ENCODE measurements around the gene NLRC3.
"Not testable (repeated sequence)": the region's sequence is repeated elsewhere in the genome, so short reads cannot be mapped to it uniquely, and the experiment has no call there.

The NLRC3 gene

GRCh38 chr16:3514621-3515020 is 62.6 kb downstream of the NLRC3 start:
- DNase-seq (ENCODE audit: low read depth, low spot score), result no peak

GRCh38 chr16:3513892-3514583 is 63.2 kb downstream of the NLRC3 start:
- no peak for DNase-seq (ENCODE audit: low read depth, low spot score)

GRCh38 chr16:3511286-3512180 is 65.7 kb downstream of the NLRC3 start:
- DNase-seq (ENCODE audit: low read depth, low spot score), result peak; percentile 33

DNA sequence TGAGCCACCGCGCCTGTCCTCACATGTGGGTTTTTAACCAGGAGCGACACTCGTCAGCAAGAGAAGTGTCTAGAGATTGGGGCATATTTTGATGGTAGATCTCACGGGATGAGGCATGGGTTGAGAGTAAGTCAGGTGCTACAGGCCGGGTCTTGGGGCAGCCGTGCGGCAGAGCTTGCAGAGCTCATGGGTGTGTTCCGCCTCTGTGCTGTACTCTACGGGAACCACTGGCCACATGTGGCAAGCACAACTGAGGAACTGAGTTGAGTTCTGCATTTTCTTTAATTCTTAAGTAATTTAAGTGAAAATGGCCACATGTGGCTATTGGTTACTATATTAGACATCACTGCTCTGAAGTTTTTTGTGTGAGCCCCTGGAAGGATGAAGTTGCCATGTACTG is 66.8 kb downstream of the NLRC3 start:
- DNase-seq (ENCODE audit: low read depth, low spot score), result no peak

- peak; percentile 19 for DNase-seq (ENCODE audit: low read depth, low spot score)
Measured at GRCh38 chr16:3509470-3509928, 67.7 kb downstream of the NLRC3 start.

- DNase-seq (ENCODE audit: low read depth, low spot score), result no peak
Measured at GRCh38 chr16:3508736-3509135, 68.5 kb downstream of the NLRC3 start.

GRCh38 chr16:3503523-3503922 is 73.7 kb downstream of the NLRC3 start:
- DNase-seq (ENCODE audit: low read depth, low spot score), result no peak

- DNase-seq (ENCODE audit: low read depth, low spot score), result no peak
Measured at GRCh38 chr16:3501783-3502400, 75.3 kb downstream of the NLRC3 start.

GRCh38 chr16:3501412-3501761 is 75.8 kb downstream of the NLRC3 start:
- DNase-seq (ENCODE audit: low read depth, low spot score), result not testable (repeated sequence)

- no peak for DNase-seq (ENCODE audit: low read depth, low spot score)
Measured at GRCh38 chr16:3498988-3499387, 78.2 kb downstream of the NLRC3 start.

GRCh38 chr16:3497771-3498170 is 79.4 kb downstream of the NLRC3 start:
- DNase-seq (ENCODE audit: low read depth, low spot score), result no peak

DNA sequence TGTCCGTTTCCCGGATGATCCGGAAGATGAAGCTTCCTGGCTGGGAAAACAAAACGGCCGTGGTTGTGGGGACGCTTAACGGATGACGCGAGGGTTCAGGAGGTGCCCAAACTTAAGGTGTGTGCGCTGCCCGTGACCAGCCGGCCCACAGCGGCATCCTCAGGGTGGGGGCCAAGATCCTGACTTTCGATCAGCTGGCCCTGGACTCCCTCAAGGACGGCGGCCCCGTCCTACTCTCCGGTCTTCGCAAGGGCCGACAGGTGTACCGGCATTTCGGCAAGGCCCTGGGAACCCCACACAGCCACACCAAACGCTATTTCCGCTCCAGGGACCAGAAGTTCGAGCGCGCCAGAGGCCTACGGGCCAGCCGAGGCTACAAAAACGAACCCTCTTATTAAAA is 80.8 kb downstream of the NLRC3 start:
- no peak for DNase-seq (ENCODE audit: low read depth, low spot score)

- DNase-seq (ENCODE audit: low read depth, low spot score), result no peak
Measured at GRCh38 chr16:3495176-3495575, 82.0 kb downstream of the NLRC3 start, which contains the start of gene C16orf90. Gene C16orf90 (minus strand): TSS chr16:3495489. CDS start chr16:3495421, 68 bp downstream.

DNA sequence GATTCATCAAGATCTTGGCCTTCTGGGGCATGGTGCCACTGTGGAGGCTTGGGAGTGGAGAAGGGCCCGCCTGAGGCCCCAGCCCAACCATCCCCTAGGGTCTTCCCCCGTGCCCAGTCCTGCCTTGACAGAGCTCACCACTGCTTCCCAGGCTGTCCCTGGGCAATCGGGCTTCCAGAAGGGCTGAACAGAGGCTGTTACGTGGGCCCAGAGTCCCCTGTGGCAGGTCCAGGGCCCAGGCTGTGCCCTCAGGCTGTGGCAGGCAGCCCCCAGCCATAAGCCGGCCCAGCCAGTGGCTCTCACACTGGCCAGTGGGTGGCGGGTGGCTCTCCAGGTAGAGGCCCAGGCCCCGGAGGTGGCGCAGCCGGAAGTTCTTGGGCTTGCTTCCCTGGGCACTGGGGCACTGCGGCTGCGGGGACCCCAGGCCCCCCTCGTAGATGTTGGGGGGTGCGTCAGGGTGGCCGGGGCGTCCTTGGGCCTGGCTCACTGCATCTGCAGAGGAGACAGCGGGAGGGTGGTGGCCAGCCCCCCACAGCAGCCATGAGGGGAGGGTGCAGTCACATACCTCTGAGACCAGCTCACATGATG is 82.7 kb downstream of the NLRC3 start:
- DNase-seq (ENCODE audit: low read depth, low spot score), result no peak

GRCh38 chr16:3492356-3492755 is 84.8 kb downstream of the NLRC3 start:
- no peak for DNase-seq (ENCODE audit: low read depth, low spot score)

- no peak for DNase-seq (ENCODE audit: low read depth, low spot score)
Measured at GRCh38 chr16:3490911-3491629, 86.1 kb downstream of the NLRC3 start.

All from ELF-1 (cell line).